ENCODE results near the gene A1CF.
"Not testable (repeated sequence)": the region's sequence is repeated elsewhere in the genome, so short reads cannot be mapped to it uniquely, and the experiment has no call there.

A1CF gene

GRCh38 chr10:50885097-50885859, at the start of gene A1CF:
Gene A1CF (minus strand): TSS chr10:50885627. CDS start chr10:50859940, 25,687 bp downstream.
- DNase-seq = no peak

GRCh38 chr10:50931948-50932431, 46.6 kb upstream of the A1CF start:
- no peak for DNase-seq

- DNase-seq = no peak
Measured at GRCh38 chr10:50929670-50930069, 44.2 kb upstream of the A1CF start.

- no peak for DNase-seq
Measured at GRCh38 chr10:50928190-50928552, 42.7 kb upstream of the A1CF start.

- DNase-seq = no peak
Measured at GRCh38 chr10:50927522-50928189, 42.2 kb upstream of the A1CF start.

GRCh38 chr10:50923471-50923870, 38.0 kb upstream of the A1CF start:
- DNase-seq = not testable (repeated sequence)

- no peak for DNase-seq
Measured at GRCh38 chr10:50919010-50919409, 33.6 kb upstream of the A1CF start.

- DNase-seq = no peak
Measured at GRCh38 chr10:50918529-50918928, 33.1 kb upstream of the A1CF start.

GRCh38 chr10:50917486-50917885, 32.1 kb upstream of the A1CF start:
- DNase-seq = no peak

GRCh38 chr10:50909334-50910014, 24.0 kb upstream of the A1CF start:
- DNase-seq = no peak

GRCh38 chr10:50908366-50908765, 22.9 kb upstream of the A1CF start:
- DNase-seq = no peak

- not testable (repeated sequence) for DNase-seq
Measured at GRCh38 chr10:50905797-50906196, 20.4 kb upstream of the A1CF start.

- DNase-seq = no peak
Measured at GRCh38 chr10:50896721-50897120, 11.3 kb upstream of the A1CF start.

GRCh38 chr10:50894312-50894711, 8.9 kb upstream of the A1CF start:
- DNase-seq = no peak

GRCh38 chr10:50892467-50892866, 7.0 kb upstream of the A1CF start:
- DNase-seq = no peak

GRCh38 chr10:50884302-50884701, 1.1 kb downstream of the A1CF start:
- no peak for DNase-seq

GRCh38 chr10:50883629-50884028, 1.8 kb downstream of the A1CF start:
- no peak for DNase-seq

GRCh38 chr10:50882540-50882983, 2.9 kb downstream of the A1CF start:
- DNase-seq = no peak

- DNase-seq = not testable (repeated sequence)
Measured at GRCh38 chr10:50881046-50881445, 4.4 kb downstream of the A1CF start.

GRCh38 chr10:50876429-50876828, 9.0 kb downstream of the A1CF start:
- DNase-seq = no peak

- no peak for DNase-seq
Measured at GRCh38 chr10:50874723-50875122, 10.7 kb downstream of the A1CF start.

GRCh38 chr10:50866317-50866716, 19.1 kb downstream of the A1CF start:
- DNase-seq = no peak

- no peak for DNase-seq
Measured at GRCh38 chr10:50862719-50863118, 22.7 kb downstream of the A1CF start.

GRCh38 chr10:50861370-50861769, 24.1 kb downstream of the A1CF start:
- DNase-seq = no peak

Measured in activated CD8-positive, alpha-beta memory T cell treated with anti-CD3 and anti-CD28 coated beads, Interleukin-2, amount 50 U/mL, for 4 hours (primary cell).